HFF-Myc (cell line): Measurements from ENCODE around the gene HESX1.
A peak's percentile ranks its signal among the peaks of the same experiment; 100 is the strongest.

Source experiments
- DNase-seq: peaks from one replicate; pipeline ENCODE4 v3.0.0-alpha.2; 2011; ENCODE audit warnings: low read depth; ENCODE audit errors: extremely low read depth
- H3K4me3 ChIP-seq: replicated peaks from 2 replicates; pipeline ENCODE4 v1.5.1; 2011; ENCODE audit warnings: low read depth, mild to moderate bottlenecking, control low read depth, low read length
- CTCF ChIP-seq: IDR thresholded peaks from 2 replicates; pipeline ENCODE4 v1.5.1; 2012; ENCODE audit warnings: mild to moderate bottlenecking, low read depth, low read length, control low read depth; ENCODE audit errors: missing control alignments

Gene HESX1

GRCh38 chr3:57184526-57184925, 15.3 kb downstream of the HESX1 start:
- no peak for DNase-seq
- no peak overlapping the region for H3K4me3 ChIP-seq
- TF ChIP-seq CTCF = no peak

GRCh38 chr3:57179580-57180410, 20.0 kb downstream of the HESX1 start:
- DNase-seq = no peak
- TF ChIP-seq CTCF = peak; percentile 41
- no peak overlapping the region for H3K4me3 ChIP-seq

GRCh38 chr3:57176045-57176444, 23.7 kb downstream of the HESX1 start:
- no peak for TF ChIP-seq CTCF
- no peak for DNase-seq
- H3K4me3 ChIP-seq = no peak overlapping the region

GRCh38 chr3:57173687-57174086, 26.1 kb downstream of the HESX1 start:
- DNase-seq = no peak
- H3K4me3 ChIP-seq = no peak overlapping the region
- no peak for TF ChIP-seq CTCF

- no peak for TF ChIP-seq CTCF
- DNase-seq = no peak
- H3K4me3 ChIP-seq = no peak overlapping the region
Measured at GRCh38 chr3:57170946-57171345, 28.8 kb downstream of the HESX1 start.

GRCh38 chr3:57169872-57170623, 29.7 kb downstream of the HESX1 start:
- H3K4me3 ChIP-seq = peak overlapping the region; percentile 37
- no peak for DNase-seq
- peak; percentile 85 for TF ChIP-seq CTCF
